Measurements from ENCODE around the gene CEP128.

- TF ChIP-seq POLR2A (IDR thresholded peaks at IDR 0.05; ENCODE audit: low read length) (no peak), GATA1 (IDR thresholded peaks at IDR 0.05; ENCODE audit: low read depth, low read length) (no peak)
Observed at GRCh38 chr14:80776186-80776585, 165.4 kb downstream of the CEP128 start.

Data from erythroblast (primary cell).